Motor neuron (in vitro differentiated cells): ENCODE results near the gene CTDNEP1. TPM values are rescaled to one million over a fixed set of nuclear protein-coding genes. Genes with fewer than 3 reads are reported as not detected.

Source experiments
- ATAC-seq, 8 experiments: fragments of 200-7000 bp; cut with Tn5 transposase; replicated peaks in 6 of 8; 2 replicates each; pipeline ENCODE4 v1.8.0; 2021; ENCODE audit warnings: mild to moderate bottlenecking in 8 of 8, moderate library complexity in 8 of 8
- H3K27ac ChIP-seq, 2 donors: fragments of 250-450 bp; sonication (Bioruptor Pico); 2 replicates each; pipeline ENCODE4 v1.9.0; 2021; ENCODE audit warnings: antibody characterized with exemption in 2 of 2, mild to moderate bottlenecking in 2 of 2, moderate library complexity in 1 of 2
- H3K4me1 ChIP-seq, 2 donors: fragments of 250-450 bp; sonication (Bioruptor Pico); replicated peaks in 1 of 2; 2 replicates each; pipeline ENCODE4 v1.6.1; 2021; ENCODE audit warnings: antibody characterized with exemption in 2 of 2, mild to moderate bottlenecking in 2 of 2, moderate library complexity in 1 of 2
- H3K4me3 ChIP-seq, 5 donors: fragments of 250-450 bp; sonication (Bioruptor Pico); 2 replicates each; pipeline ENCODE4 v1.9.0; 2021; ENCODE audit warnings: antibody characterized with exemption in 5 of 5, mild to moderate bottlenecking in 5 of 5, moderate library complexity in 4 of 5
- WGBS, 10 experiments: fragments of 450-650 bp; shearing (Covaris generic); methylation state at CpG; one replicate each; pipeline ENCODE4 v1.0.0; 2022; 5-methylcytosine and 5-hydroxymethylcytosine counted together
- in situ Hi-C, 9 experiments: fragments of 400-800 bp; cut with MboI; loops; one replicate each; pipeline ENCODE4 v1.15.0; 2021; ENCODE audit warnings: low sequenced_read_pairs in 9 of 9, low pct_unique_long_range_greater_than_20kb in 2 of 9; ENCODE audit not compliant: unreplicated experiment in 9 of 9
- total RNA-seq, 8 experiments: library from RNA; unstranded; fragments of 300-600 nt; gene quantifications; 2 replicates each; pipeline versions ENCODE4 v1.2.3 to v1.2.4, GENCODE V29; 2022

The CTDNEP1 gene
- total RNA-seq, 8 experiments from 2014 or later, result 36.5 to 94.1 (median 56.7) TPM

DNA sequence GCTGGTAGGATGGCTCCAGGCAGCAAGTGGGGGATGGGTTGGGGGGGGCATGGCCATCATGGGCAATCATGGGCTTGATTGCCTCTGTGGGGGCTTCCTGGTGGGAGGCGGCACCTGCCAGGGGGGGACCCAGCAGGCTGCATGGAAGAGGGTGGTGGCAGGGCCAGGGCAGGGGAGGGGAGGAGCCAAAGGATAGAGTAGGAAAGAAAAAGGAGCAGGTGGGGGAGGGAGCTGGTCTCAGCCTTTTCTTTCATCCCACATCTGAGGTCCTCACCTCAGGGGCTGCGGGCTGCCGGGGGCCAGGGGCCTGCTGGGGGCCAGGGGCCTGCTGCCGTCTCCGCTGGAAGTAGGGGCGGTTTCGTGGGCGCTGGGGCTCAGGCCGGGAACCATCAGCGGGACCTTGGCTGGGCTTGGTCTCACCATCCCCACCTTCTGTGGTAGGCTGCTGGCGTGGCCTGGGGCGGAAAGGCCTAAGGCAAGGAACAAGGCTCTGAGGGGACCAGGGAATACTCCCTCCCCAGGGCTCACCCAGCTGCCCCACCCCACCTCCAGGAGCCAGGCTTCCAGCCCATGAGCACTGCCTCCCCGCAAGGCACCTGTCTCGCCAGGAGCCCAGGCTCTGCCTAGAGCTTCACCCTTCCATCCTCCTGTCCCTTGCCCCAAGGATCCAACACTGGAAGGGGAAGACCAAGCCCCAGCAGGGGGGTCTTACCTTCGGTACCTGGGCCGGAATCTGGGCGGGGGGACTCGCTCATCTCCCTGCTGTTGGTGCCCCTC is 37.9 kb upstream of the CTDNEP1 start:
- Histone ChIP-seq H3K27ac (no peak overlapping the region), H3K4me1 (peaks cover 5 to 6% of the 10 kb centered on the region in 2 donors), H3K4me3 (no peak overlapping the region)
- WGBS, 10 experiments, result 92 to 100% methylated on average over 2 of the region's 18 CpGs; no CpG with 5 or more reads in 8 of the 10 experiments
- no peak for ATAC-seq
- in situ Hi-C loops, result loop anchor here in 1 of 9 experiments (25.0 kb wide), 1 partner anchor 252 kb away; the partner anchor contains the start of genes SLC16A11 and SLC16A13

GRCh38 chr17:7285679-7286078 is 34.1 kb upstream of the CTDNEP1 start:
- no peak for ATAC-seq
- 87 to 100% (median 89%) methylated on average over 1 to 8 of the region's 12 CpGs; no CpG with 5 or more reads in 6 of the 10 experiments for WGBS, 10 experiments
- in situ Hi-C loops, result loop anchor here in 1 of 9 experiments (25.0 kb wide), 1 partner anchor 248 kb away; the partner anchor contains the start of genes SLC16A11 and SLC16A13

GRCh38 chr17:7284911-7285310 is 33.4 kb upstream of the CTDNEP1 start:
- peaks cover 0 to 8% of the 10 kb centered on the region in 2 donors for H3K4me1 ChIP-seq
- H3K4me3 ChIP-seq, result no peak overlapping the region
- no peak for ATAC-seq
- in situ Hi-C loops, result loop anchor here in 1 of 9 experiments (25.0 kb wide), 1 partner anchor 248 kb away; the partner anchor contains the start of genes SLC16A11 and SLC16A13
- WGBS, 10 experiments, result 60 to 100% (median 78%) methylated on average over 1 to 7 of the region's 16 CpGs; no CpG with 5 or more reads in 4 of the 10 experiments
- H3K27ac ChIP-seq, result no peak overlapping the region

More at GRCh38 chr17:7285679-7286078, 34.1 kb upstream of the CTDNEP1 start:
- H3K4me1 ChIP-seq, result peaks cover 0 to 8% of the 10 kb centered on the region in 2 donors
- no peak overlapping the region for H3K27ac ChIP-seq
- no peak overlapping the region for H3K4me3 ChIP-seq

GRCh38 chr17:7283471-7284216 is 32.1 kb upstream of the CTDNEP1 start:
- Histone ChIP-seq H3K4me3 (no peak overlapping the region), H3K4me1 (peaks cover 0 to 8% of the 10 kb centered on the region in 2 donors), H3K27ac (no peak overlapping the region)
- in situ Hi-C loops, result loop anchor here in 1 of 9 experiments (25.0 kb wide), 1 partner anchor 246 kb away; the partner anchor contains the start of genes SLC16A11 and SLC16A13
- 87 to 93% (median 93%) methylated on average over 3 to 11 of the region's 18 CpGs; no CpG with 5 or more reads in 7 of the 10 experiments for WGBS, 10 experiments
- no peak for ATAC-seq

- H3K4me3 ChIP-seq, result peak overlapping the region in 2 of 5 donors; percentile 38 to 44
- peaks cover 0 to 8% of the 10 kb centered on the region in 2 donors for H3K4me1 ChIP-seq
- in situ Hi-C loops, result loop anchor here in 1 of 9 experiments (25.0 kb wide), 1 partner anchor 246 kb away; the partner anchor contains the start of genes SLC16A11 and SLC16A13
- ATAC-seq, result peak in 1 of 8 experiments; percentile 6
- no peak overlapping the region for H3K27ac ChIP-seq
- WGBS, 10 experiments, result 50 to 100% (median 80%) methylated on average over 1 to 4 of the region's 6 CpGs; no CpG with 5 or more reads in 1 of the 10 experiments
These were observed 31.3 kb upstream of the CTDNEP1 start for GRCh38 chr17:7282752-7283321.

DNA sequence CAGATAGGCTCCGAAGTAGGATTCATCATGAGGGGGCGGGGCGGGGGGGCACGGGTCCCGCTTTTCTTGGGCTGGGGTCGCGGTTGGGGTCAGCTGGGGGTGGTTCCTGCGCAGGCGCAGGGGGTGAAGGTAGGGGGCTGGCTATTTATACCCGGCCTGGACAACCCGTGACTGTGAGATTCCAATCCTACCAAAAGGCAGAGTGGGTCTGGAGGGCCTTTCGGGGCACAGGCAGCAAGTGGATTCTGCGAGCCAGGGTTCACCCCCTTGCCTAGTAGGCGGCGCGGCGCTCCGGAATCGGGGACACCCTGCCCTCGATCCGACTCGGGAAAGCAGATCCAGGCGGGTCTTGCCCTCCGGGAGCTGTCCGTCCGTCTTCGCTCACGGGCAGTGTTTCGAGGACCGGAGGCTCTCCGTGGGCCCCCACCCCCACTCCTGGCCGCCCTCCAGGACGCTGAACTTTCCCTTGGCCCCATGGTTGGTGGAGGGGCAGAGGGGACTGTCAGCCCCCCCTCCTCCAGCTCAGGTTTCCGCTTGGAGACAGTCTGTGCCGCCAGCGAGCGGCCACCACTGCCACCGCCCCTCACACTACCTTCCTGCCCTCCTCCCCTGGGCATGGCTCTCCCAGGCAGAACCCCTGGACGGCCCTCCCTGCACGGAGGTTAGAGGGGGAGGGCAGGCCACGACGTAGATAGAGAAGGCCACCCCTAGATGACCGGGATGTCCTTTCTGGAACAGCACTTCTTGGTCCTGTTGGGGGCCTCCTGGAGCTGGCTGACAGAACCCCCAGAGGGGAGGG is 30.6 kb upstream of the CTDNEP1 start:
- in situ Hi-C loops, result loop anchor here in 1 of 9 experiments (25.0 kb wide), 1 partner anchor 245 kb away; the partner anchor contains the start of genes SLC16A11 and SLC16A13
- no peak overlapping the region for H3K27ac ChIP-seq
- H3K4me3 ChIP-seq, result peak overlapping the region; percentile 26 to 44 (median 38)
- ATAC-seq, result peak in 5 of 8 experiments; percentile 7 to 40 (median 33)
- WGBS, 10 experiments, result 0 to 20% (median 4%) methylated on average over 1 to 4 of the region's 43 CpGs; no CpG with 5 or more reads in 7 of the 10 experiments
- H3K4me1 ChIP-seq, result peaks cover 0 to 8% of the 10 kb centered on the region in 2 donors

DNA sequence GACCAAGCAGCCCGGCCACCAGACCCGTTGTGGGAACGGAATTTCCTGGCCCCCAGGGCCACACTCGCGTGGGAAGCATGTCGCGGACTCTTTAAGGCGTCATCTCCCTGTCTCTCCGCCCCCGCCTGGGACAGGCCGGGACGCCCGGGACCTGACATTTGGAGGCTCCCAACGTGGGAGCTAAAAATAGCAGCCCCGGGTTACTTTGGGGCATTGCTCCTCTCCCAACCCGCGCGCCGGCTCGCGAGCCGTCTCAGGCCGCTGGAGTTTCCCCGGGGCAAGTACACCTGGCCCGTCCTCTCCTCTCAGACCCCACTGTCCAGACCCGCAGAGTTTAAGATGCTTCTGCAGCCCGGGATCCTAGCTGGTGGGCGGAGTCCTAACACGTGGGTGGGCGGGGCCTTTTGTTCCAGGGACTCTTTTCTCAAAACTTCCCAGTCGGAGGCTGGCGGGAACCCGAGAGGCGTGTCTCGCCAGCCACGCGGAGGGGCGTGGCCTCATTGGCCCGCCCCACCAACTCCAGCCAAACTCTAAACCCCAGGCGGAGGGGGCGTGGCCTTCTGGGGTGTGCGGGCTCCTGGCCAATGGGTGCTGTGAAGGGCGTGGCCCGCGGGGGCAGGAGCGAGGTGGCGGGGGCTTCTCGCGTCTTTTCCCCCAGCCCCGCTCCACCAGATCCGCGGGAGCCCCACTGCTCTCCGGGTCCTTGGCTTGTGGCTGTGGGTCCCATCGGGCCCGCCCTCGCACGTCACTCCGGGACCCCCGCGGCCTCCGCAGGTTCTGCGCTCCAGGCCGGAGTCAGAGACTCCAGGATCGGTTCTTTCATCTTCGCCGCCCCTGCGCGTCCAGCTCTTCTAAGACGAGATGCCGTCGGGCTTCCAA is 29.8 kb upstream of the CTDNEP1 start, which contains the start of gene SLC2A4:
Gene SLC2A4, plus strand, starts transcription at position 645 of the 879 bp plus-strand sequence. Its CDS starts 217 bp downstream, at position 862.
- 0% methylated on average over 2 to 18 of the region's 71 CpGs; no CpG with 5 or more reads in 6 of the 10 experiments for WGBS, 10 experiments
- peak; percentile 69 to 86 (median 82) for ATAC-seq
- Histone ChIP-seq H3K4me1 (peaks cover 0 to 8% of the 10 kb centered on the region in 2 donors), H3K27ac (no peak within 1 kb of the TSS), H3K4me3 (peak within 1 kb of the TSS; percentile 26 to 44 (median 38))
- in situ Hi-C loops, result loop anchor here in 1 of 9 experiments (25.0 kb wide), 1 partner anchor 244 kb away; the partner anchor contains the start of genes SLC16A11 and SLC16A13

GRCh38 chr17:7280519-7281073 is 29.1 kb upstream of the CTDNEP1 start:
- no peak overlapping the region for H3K27ac ChIP-seq
- peak overlapping the region in 4 of 5 donors; percentile 9 to 44 (median 38) for H3K4me3 ChIP-seq
- peaks cover 0 to 8% of the 10 kb centered on the region in 2 donors for H3K4me1 ChIP-seq
- in situ Hi-C loops, result loop anchor here in 1 of 9 experiments (25.0 kb wide), 1 partner anchor 243 kb away; the partner anchor contains the start of genes SLC16A11 and SLC16A13
- WGBS, 10 experiments, result 0 to 3% (median 0%) methylated on average over 2 to 24 of the region's 29 CpGs; no CpG with 5 or more reads in 4 of the 10 experiments
- ATAC-seq, result peak; percentile 60 to 80 (median 71)

GRCh38 chr17:7279448-7279847 is 27.9 kb upstream of the CTDNEP1 start:
- ATAC-seq, result no peak
- in situ Hi-C loops, result loop anchor here in 1 of 9 experiments (25.0 kb wide), 1 partner anchor 242 kb away; the partner anchor contains the start of genes SLC16A11 and SLC16A13
- Histone ChIP-seq H3K4me3 (no peak overlapping the region), H3K4me1 (peaks cover 0 to 8% of the 10 kb centered on the region in 2 donors), H3K27ac (no peak overlapping the region)
- 15 to 91% (median 80%) methylated on average over 2 to 7 of the region's 8 CpGs for WGBS, 10 experiments

- no peak overlapping the region for H3K4me3 ChIP-seq
- peak in 3 of 8 experiments; percentile 21 to 91 (median 85) for ATAC-seq
- no peak overlapping the region for H3K27ac ChIP-seq
- WGBS, 10 experiments, result 0 to 100% (median 23%) methylated on average over 1 of the region's 1 CpG; no CpG with 5 or more reads in 2 of the 10 experiments
- in situ Hi-C loops, result no loop called here
- peaks cover 0 to 9% of the 10 kb centered on the region in 2 donors for H3K4me1 ChIP-seq
These were observed 15.2 kb upstream of the CTDNEP1 start for GRCh38 chr17:7266784-7267183.
